ENCODE measurements around the gene RBM34. TPM values are rescaled to one million over a fixed set of nuclear protein-coding genes. Genes with fewer than 3 reads are reported as not detected.
A peak's percentile ranks its signal among the peaks of the same experiment; 100 is the strongest.

Gene RBM34
- total RNA-seq, 1 experiment from 2014 or later, result 106 TPM

DNA sequence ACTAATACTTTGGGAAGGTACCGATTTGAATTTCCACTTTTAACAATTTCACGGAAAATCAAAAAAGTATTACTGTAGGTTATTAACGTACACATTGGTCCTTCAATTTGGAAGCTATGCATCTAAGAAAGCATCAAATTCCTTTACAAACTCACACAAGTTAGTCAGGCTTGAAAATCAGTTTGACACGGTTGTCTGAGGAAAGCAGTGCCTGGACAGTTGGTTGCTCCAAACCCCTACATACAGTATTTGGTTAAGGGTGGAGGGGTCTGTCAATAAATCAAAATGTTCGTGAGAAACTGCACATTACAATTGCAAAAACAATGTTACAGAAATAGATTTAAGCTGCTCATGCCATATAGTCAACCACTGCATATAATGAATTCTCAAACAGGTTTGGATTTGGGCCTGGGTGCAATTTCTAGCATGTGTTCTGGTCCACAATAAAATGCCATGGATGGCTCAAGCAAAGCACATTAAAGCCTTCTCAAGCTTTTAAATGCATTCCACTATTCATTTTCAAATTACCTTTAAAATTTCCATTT, 19.9 kb upstream of the RBM34 start:
- Histone ChIP-seq H3K27ac (no peak overlapping the region), H3K79me2 (ENCODE audit: low read depth) (no peaks in the 10 kb centered on the region), H3K4me1 (replicated peaks; ENCODE audit: insufficient read depth) (no peaks in the 10 kb centered on the region), H3K27me3 (ENCODE audit: insufficient read depth, low read depth) (no peaks in the 10 kb centered on the region), H3K4me3 (no peak overlapping the region), H3K36me3 (ENCODE audit: low read depth) (peaks cover 23% of the 10 kb centered on the region), H3K9me3 (ENCODE audit: insufficient read depth, low read depth) (no peaks in the 10 kb centered on the region), H3K9me2 (ENCODE audit: insufficient read depth) (no peaks in the 10 kb centered on the region), H3K4me2 (no peak overlapping the region), H4K20me1 (ENCODE audit: insufficient read depth) (no peaks in the 10 kb centered on the region), H2AFZ (no peak overlapping the region), H3F3A (ENCODE audit: insufficient read depth, low read depth) (peaks cover 9% of the 10 kb centered on the region)
- BruUV-seq (replicated peaks), result no TSS peak
- intact Hi-C loops (cut with micrococcal nuclease; ENCODE audit: unreplicated experiment), result no loop called here
- TF ChIP-seq, protein P1, sequence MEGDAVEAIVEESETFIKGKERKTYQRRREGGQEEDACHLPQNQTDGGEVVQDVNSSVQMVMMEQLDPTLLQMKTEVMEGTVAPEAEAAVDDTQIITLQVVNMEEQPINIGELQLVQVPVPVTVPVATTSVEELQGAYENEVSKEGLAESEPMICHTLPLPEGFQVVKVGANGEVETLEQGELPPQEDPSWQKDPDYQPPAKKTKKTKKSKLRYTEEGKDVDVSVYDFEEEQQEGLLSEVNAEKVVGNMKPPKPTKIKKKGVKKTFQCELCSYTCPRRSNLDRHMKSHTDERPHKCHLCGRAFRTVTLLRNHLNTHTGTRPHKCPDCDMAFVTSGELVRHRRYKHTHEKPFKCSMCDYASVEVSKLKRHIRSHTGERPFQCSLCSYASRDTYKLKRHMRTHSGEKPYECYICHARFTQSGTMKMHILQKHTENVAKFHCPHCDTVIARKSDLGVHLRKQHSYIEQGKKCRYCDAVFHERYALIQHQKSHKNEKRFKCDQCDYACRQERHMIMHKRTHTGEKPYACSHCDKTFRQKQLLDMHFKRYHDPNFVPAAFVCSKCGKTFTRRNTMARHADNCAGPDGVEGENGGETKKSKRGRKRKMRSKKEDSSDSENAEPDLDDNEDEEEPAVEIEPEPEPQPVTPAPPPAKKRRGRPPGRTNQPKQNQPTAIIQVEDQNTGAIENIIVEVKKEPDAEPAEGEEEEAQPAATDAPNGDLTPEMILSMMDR (conservative IDR thresholded peaks at IDR 0.05), result no peak
- no peak for TF ChIP-seq EZH2 (IDR thresholded peaks at IDR 0.05; ENCODE audit: low read depth)
- POLR2A ChIA-PET (ENCODE audit: unreplicated experiment), result no interaction called here
- CTCF ChIA-PET, result no interaction called here
- DNase-seq, result no peak

DNA sequence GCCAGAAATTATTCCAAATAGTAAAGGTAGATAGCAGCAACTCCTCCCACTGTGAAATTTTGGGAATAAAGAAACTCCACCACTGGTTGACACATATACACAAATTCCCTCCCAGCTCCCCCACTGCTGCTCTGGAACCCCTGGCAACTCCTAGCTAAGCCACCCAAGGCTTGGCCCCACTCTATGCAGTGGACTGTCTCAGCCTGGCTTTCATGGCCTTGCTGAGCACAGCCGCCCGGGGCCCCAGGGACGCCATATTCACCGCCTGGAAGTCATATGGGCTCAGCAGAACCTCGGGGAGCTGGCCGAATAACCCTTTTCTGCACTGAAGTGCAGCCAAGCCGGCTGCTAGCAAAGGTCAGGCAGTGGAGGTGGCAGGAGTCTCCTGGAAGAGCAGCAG, 15.4 kb upstream of the RBM34 start:
- POLR2A ChIA-PET (ENCODE audit: unreplicated experiment), result no interaction called here
- peaks cover 28% of the 10 kb centered on the region for H3K36me3 ChIP-seq (ENCODE audit: low read depth)
- no peak overlapping the region for H3K4me3 ChIP-seq
- intact Hi-C loops (cut with micrococcal nuclease; ENCODE audit: unreplicated experiment), result loop anchor here (5.0 kb wide), 1 partner anchor 36 kb away; no protein-coding TSS in a partner anchor
- no peaks in the 10 kb centered on the region for H3K4me1 ChIP-seq (replicated peaks; ENCODE audit: insufficient read depth)
- H4K20me1 ChIP-seq (ENCODE audit: insufficient read depth), result no peaks in the 10 kb centered on the region
- no peaks in the 10 kb centered on the region for H3K9me2 ChIP-seq (ENCODE audit: insufficient read depth)
- TF ChIP-seq, protein P1 (conservative IDR thresholded peaks at IDR 0.05), result no peak
- TF ChIP-seq EZH2 (IDR thresholded peaks at IDR 0.05; ENCODE audit: low read depth), result no peak
- no peaks in the 10 kb centered on the region for H3K79me2 ChIP-seq (ENCODE audit: low read depth)
- no peaks in the 10 kb centered on the region for H3K9me3 ChIP-seq (ENCODE audit: insufficient read depth, low read depth)
- H3K4me2 ChIP-seq, result no peak overlapping the region
- CTCF ChIA-PET, result no interaction called here
- H3K27me3 ChIP-seq (ENCODE audit: insufficient read depth, low read depth), result no peaks in the 10 kb centered on the region
- H3K27ac ChIP-seq, result no peak overlapping the region
- H3F3A ChIP-seq (ENCODE audit: insufficient read depth, low read depth), result peaks cover 6% of the 10 kb centered on the region
- no peak overlapping the region for H2AFZ ChIP-seq
- no TSS peak for BruUV-seq (replicated peaks)
- DNase-seq, result no peak

GRCh38 chr1:235169986-235170385, 8.9 kb upstream of the RBM34 start:
- POLR2A ChIA-PET (ENCODE audit: unreplicated experiment), result no interaction called here

More at GRCh38 chr1:235169986-235170385, 8.9 kb upstream of the RBM34 start:
- Histone ChIP-seq H3K27me3 (ENCODE audit: insufficient read depth, low read depth) (no peaks in the 10 kb centered on the region), H3K36me3 (ENCODE audit: low read depth) (peaks cover 19% of the 10 kb centered on the region), H2AFZ (no peak overlapping the region), H3F3A (ENCODE audit: insufficient read depth, low read depth) (peaks cover 28% of the 10 kb centered on the region; the same call in 1 of the 2 replicates), H3K9me2 (ENCODE audit: insufficient read depth) (no peaks in the 10 kb centered on the region), H3K4me3 (no peak overlapping the region), H3K4me1 (replicated peaks; ENCODE audit: insufficient read depth) (no peaks in the 10 kb centered on the region), H4K20me1 (ENCODE audit: insufficient read depth) (peaks cover 5% of the 10 kb centered on the region; the same call in 1 of the 2 replicates), H3K4me2 (no peak overlapping the region), H3K9me3 (ENCODE audit: insufficient read depth, low read depth) (no peaks in the 10 kb centered on the region), H3K79me2 (ENCODE audit: low read depth) (no peaks in the 10 kb centered on the region), H3K27ac (no peak overlapping the region)
- intact Hi-C loops (cut with micrococcal nuclease; ENCODE audit: unreplicated experiment), result no loop called here
- no TSS peak for BruUV-seq (replicated peaks)
- TF ChIP-seq, protein P1 (conservative IDR thresholded peaks at IDR 0.05), result no peak
- TF ChIP-seq EZH2 (IDR thresholded peaks at IDR 0.05; ENCODE audit: low read depth), result no peak
- peak in 1 of 2 experiments; percentile 72 for DNase-seq
- CTCF ChIA-PET, result no interaction called here

Measured in PC-9 (cell line).